Astrocyte (in vitro differentiated cells and primary cell): ENCODE measurements around the gene IER5L.

Experiments
- CTCF ChIP-seq: IDR thresholded peaks from 2 replicates; pipeline ENCODE4 v1.5.1; 2011; ENCODE audit warnings: low read depth, mild to moderate bottlenecking, inconsistent platforms, low read length, moderate library complexity; ENCODE audit not compliant: insufficient read depth
- EZH2 ChIP-seq: IDR thresholded peaks from 2 replicates; pipeline ENCODE4 v1.6.1; 2012; ENCODE audit warnings: mild to moderate bottlenecking, low read length, inconsistent platforms; ENCODE audit not compliant: insufficient read depth

GRCh38 chr9:129181246-129181645, 3.2 kb upstream of the IER5L start:
- TF ChIP-seq CTCF, result no peak
- no peak for TF ChIP-seq EZH2
